Astrocyte (in vitro differentiated cells and primary cell): Measurements from ENCODE around the gene DENND6A. TPM values are rescaled to one million over a fixed set of nuclear protein-coding genes. Genes with fewer than 3 reads are reported as not detected.

ENCODE experiments used
- DNase-seq: peaks from one replicate; pipeline ENCODE4 v3.0.0-alpha.2; 2010; ENCODE audit warnings: low read depth
- FAIRE-seq: peaks from 2 replicates; lab custom pipeline; 2011; peaks lifted over from hg19 to GRCh38; lab: Jason Lieb, UNC
- H2AFZ ChIP-seq: 2 replicates; pipeline ENCODE4 v1.6.0; 2012; ENCODE audit warnings: low read depth, low read length, inconsistent platforms
- H3K27ac ChIP-seq: 2 replicates; pipeline ENCODE4 v1.5.1; 2011; ENCODE audit warnings: low read depth, low read length, inconsistent platforms
- H3K27me3 ChIP-seq: 2 replicates; pipeline ENCODE4 v1.6.0; 2011; ENCODE audit warnings: low read length, inconsistent platforms; ENCODE audit not compliant: insufficient read depth
- H3K36me3 ChIP-seq: 2 replicates; pipeline ENCODE4 v1.5.1; 2011; ENCODE audit warnings: low read length, inconsistent platforms; ENCODE audit not compliant: insufficient read depth
- H3K4me1 ChIP-seq: 2 replicates; pipeline ENCODE4 v1.5.1; 2011; ENCODE audit warnings: low read length, inconsistent platforms; ENCODE audit not compliant: insufficient read depth
- H3K4me2 ChIP-seq: 2 replicates; pipeline ENCODE4 v1.6.0; 2012; ENCODE audit warnings: low read length, inconsistent platforms
- H3K4me3 ChIP-seq: 2 replicates; pipeline ENCODE4 v1.5.1; 2011; ENCODE audit warnings: low read depth, mild to moderate bottlenecking, low read length, inconsistent platforms; ENCODE audit not compliant: insufficient read depth
- H3K79me2 ChIP-seq: 2 replicates; pipeline ENCODE4 v1.6.0; 2012; ENCODE audit warnings: mild to moderate bottlenecking, low read length, inconsistent platforms; ENCODE audit not compliant: insufficient read depth
- H3K9ac ChIP-seq: 2 replicates; pipeline ENCODE4 v1.6.0; 2012; ENCODE audit warnings: mild to moderate bottlenecking, low read length, inconsistent platforms
- H3K9me3 ChIP-seq: 2 replicates; pipeline ENCODE4 v1.5.1; 2012; ENCODE audit warnings: low read depth, mild to moderate bottlenecking, low read length, inconsistent platforms; ENCODE audit not compliant: insufficient read depth
- H4K20me1 ChIP-seq: 2 replicates; pipeline ENCODE4 v1.6.0; 2012; ENCODE audit warnings: low read length, inconsistent platforms; ENCODE audit not compliant: insufficient read depth
- H3K27ac Mint-ChIP-seq: one replicate; pipeline ENCODE4 v1.8.0; 2021; ENCODE audit warnings: mild to moderate bottlenecking, mixed read lengths; ENCODE audit not compliant: unreplicated experiment
- H3K27me3 Mint-ChIP-seq: one replicate; pipeline ENCODE4 v1.8.0; 2021; ENCODE audit warnings: low read depth, mixed read lengths; ENCODE audit not compliant: unreplicated experiment
- H3K36me3 Mint-ChIP-seq: one replicate; pipeline ENCODE4 v1.8.0; 2021; ENCODE audit warnings: low read depth, mixed read lengths; ENCODE audit not compliant: unreplicated experiment
- H3K4me1 Mint-ChIP-seq: one replicate; pipeline ENCODE4 v1.8.0; 2021; ENCODE audit warnings: low read depth, mixed read lengths; ENCODE audit not compliant: unreplicated experiment
- H3K4me3 Mint-ChIP-seq: one replicate; pipeline ENCODE4 v1.8.0; 2021; ENCODE audit warnings: mild to moderate bottlenecking, moderate library complexity, mixed read lengths; ENCODE audit not compliant: unreplicated experiment
- H3K9me3 Mint-ChIP-seq: one replicate; pipeline ENCODE4 v1.8.0; 2021; ENCODE audit warnings: mild to moderate bottlenecking, mixed read lengths; ENCODE audit not compliant: unreplicated experiment
- CTCF ChIP-seq: IDR thresholded peaks from 2 replicates; pipeline ENCODE4 v1.5.1; 2011; ENCODE audit warnings: low read depth, mild to moderate bottlenecking, inconsistent platforms, low read length, moderate library complexity; ENCODE audit not compliant: insufficient read depth
- EZH2 ChIP-seq: IDR thresholded peaks from 2 replicates; pipeline ENCODE4 v1.6.1; 2012; ENCODE audit warnings: mild to moderate bottlenecking, low read length, inconsistent platforms; ENCODE audit not compliant: insufficient read depth
- total RNA-seq: library from RNA; stranded (reverse); gene quantifications from 2 replicates; pipeline ENCODE4 v1.2.1, GENCODE V29; 2021

The DENND6A gene
- total RNA-seq, 1 donor from 2014 or later: 6.6 TPM

- no peaks in the 10 kb centered on the region for H3K27me3 Mint-ChIP-seq
- H3K36me3 Mint-ChIP-seq: peaks cover 31% of the 10 kb centered on the region
These were observed 115.1 kb downstream of the DENND6A start for GRCh38 chr3:57577801-57578200.

DNA sequence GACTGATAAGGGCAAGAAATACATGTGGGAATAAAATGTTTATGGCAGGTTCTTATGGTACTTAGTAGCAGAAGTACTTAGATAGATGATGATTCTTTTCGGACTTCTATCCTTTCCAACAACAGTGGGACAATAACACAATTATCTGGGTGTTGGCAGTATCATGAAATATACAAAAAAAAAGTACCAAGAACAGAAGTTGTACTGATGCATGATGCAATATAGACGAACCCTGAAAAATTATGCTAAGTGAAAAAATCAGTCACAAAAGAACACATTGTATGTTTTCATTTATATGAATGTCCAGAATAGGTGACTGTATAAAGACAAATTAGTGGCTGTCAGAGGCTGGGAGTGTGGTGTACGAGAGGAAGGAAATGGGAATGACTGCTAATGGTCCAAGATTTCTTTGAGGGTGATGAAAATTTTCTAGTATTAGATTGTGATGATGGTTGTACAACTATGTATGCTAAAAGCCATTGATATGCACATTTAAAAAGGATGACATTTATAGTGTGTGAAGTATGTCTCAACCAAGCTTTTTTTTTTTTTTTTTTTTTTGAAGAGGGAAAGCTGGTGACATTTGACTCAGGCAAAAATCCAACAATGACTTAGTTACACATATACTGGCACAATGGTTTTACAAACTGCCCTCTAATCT lies 116.8 kb downstream of the DENND6A start:
- Histone ChIP-seq H3K27me3 (no peaks in the 10 kb centered on the region), H4K20me1 (peaks cover 96% of the 10 kb centered on the region), H3K4me2 (no peak overlapping the region), H3K9me3 (no peaks in the 10 kb centered on the region), H3K9ac (no peak overlapping the region), H3K4me3 (no peak overlapping the region), H2AFZ (no peak overlapping the region), H3K4me1 (no peaks in the 10 kb centered on the region), H3K36me3 (peaks cover 82% of the 10 kb centered on the region), H3K79me2 (peaks cover 93% of the 10 kb centered on the region), H3K27ac (no peak overlapping the region)
- H3K36me3 Mint-ChIP-seq: peaks cover 36% of the 10 kb centered on the region
- H3K27me3 Mint-ChIP-seq: no peaks in the 10 kb centered on the region
- DNase-seq (no peak), FAIRE-seq (no peak)
- H3K4me3 Mint-ChIP-seq: no peak overlapping the region
- H3K9me3 Mint-ChIP-seq: no peaks in the 10 kb centered on the region
- H3K4me1 Mint-ChIP-seq: peaks cover 14% of the 10 kb centered on the region
- no peak for TF ChIP-seq EZH2
- H3K27ac Mint-ChIP-seq: peak overlapping the region; percentile 51

More at GRCh38 chr3:57577801-57578200, 115.1 kb downstream of the DENND6A start:
- no peak for TF ChIP-seq CTCF
- no peak for TF ChIP-seq EZH2
- Histone ChIP-seq H3K4me1 (no peaks in the 10 kb centered on the region), H3K36me3 (peaks cover 81% of the 10 kb centered on the region), H4K20me1 (peaks cover 98% of the 10 kb centered on the region), H3K27ac (no peak overlapping the region), H3K4me2 (no peak overlapping the region), H3K79me2 (peaks cover 98% of the 10 kb centered on the region), H3K9ac (no peak overlapping the region), H3K9me3 (no peaks in the 10 kb centered on the region), H3K4me3 (no peak overlapping the region), H2AFZ (no peak overlapping the region), H3K27me3 (no peaks in the 10 kb centered on the region)
- H3K4me3 Mint-ChIP-seq: no peak overlapping the region
- H3K4me1 Mint-ChIP-seq: peaks cover 16% of the 10 kb centered on the region
- no peaks in the 10 kb centered on the region for H3K9me3 Mint-ChIP-seq
- H3K27ac Mint-ChIP-seq: peak overlapping the region; percentile 63
- DNase-seq (no peak), FAIRE-seq (no peak)

Other genes starting within 250 kb of the DENND6A start
- 0.23 and 0.36 TPM in 2 replicates for gene DNAH12, start 148.7 kb downstream of the DENND6A start, total RNA-seq
- gene PDE12, start 136.8 kb downstream of the DENND6A start, total RNA-seq: 15.3 and 16.2 TPM in 2 replicates
- 471 and 472 TPM in 2 replicates for gene ARF4, start 95.7 kb downstream of the DENND6A start, total RNA-seq
- gene SLMAP, start 63.2 kb upstream of the DENND6A start, total RNA-seq: 68.7 and 71.4 TPM in 2 replicates